WTC11 (cell line): ENCODE data around the gene XPR1. TPM values are rescaled to one million over a fixed set of nuclear protein-coding genes. Genes with fewer than 3 reads are reported as not detected.

Experiments used
- ATAC-seq: fragments of 200-7000 bp; cut with Tn5 transposase; 2 replicates; pipeline ENCODE4 v1.10.0; 2021; ENCODE audit warnings: mild to moderate bottlenecking, moderate library complexity
- CTCF ChIA-PET: fragments of 300-600 bp; sonication (Branson Sonifier 250); formaldehyde crosslinking; loops from one replicate; lab custom pipeline; 2021; ENCODE audit warnings: antibody characterized with exemption; lab: Charles Lee
- POLR2A ChIA-PET: fragments of 350-600 bp; sonication (Branson Sonifier 250); formaldehyde crosslinking; loops from one replicate; lab custom pipeline; 2021; ENCODE audit warnings: antibody characterized with exemption; lab: Charles Lee
- DNase-seq: peaks from one replicate; pipeline ENCODE4 v3.0.0; 2021; ENCODE audit warnings: low spot score
- H3K27ac Mint-ChIP-seq: 2 replicates; pipeline ENCODE4 v1.8.0; 2021; ENCODE audit warnings: mixed read lengths
- H3K27me3 Mint-ChIP-seq: 2 replicates; pipeline ENCODE4 v1.8.0; 2021; ENCODE audit warnings: low read depth, mild to moderate bottlenecking, moderate library complexity, mixed read lengths
- H3K36me3 Mint-ChIP-seq: 2 replicates; pipeline ENCODE4 v1.8.0; 2021; ENCODE audit warnings: mixed read lengths
- H3K4me1 Mint-ChIP-seq: 2 replicates; pipeline ENCODE4 v1.8.0; 2022; ENCODE audit warnings: mixed read lengths
- H3K4me3 Mint-ChIP-seq: 2 replicates; pipeline ENCODE4 v1.8.0; 2021; ENCODE audit warnings: mild to moderate bottlenecking, moderate library complexity, mixed read lengths
- H3K9me3 Mint-ChIP-seq: 2 replicates; pipeline ENCODE4 v1.8.0; 2021; ENCODE audit warnings: mixed read lengths
- AR ChIP-seq: fragments of 250-450 bp; sonication (Bioruptor Pico); IDR thresholded peaks from 2 replicates; pipeline ENCODE4 v1.9.0; 2021; ENCODE audit warnings: mild to moderate bottlenecking
- CDX4 ChIP-seq: fragments of 250-450 bp; sonication (Bioruptor Pico); IDR thresholded peaks from 2 replicates; pipeline ENCODE4 v1.9.0; 2021; ENCODE audit warnings: moderate library complexity, mild to moderate bottlenecking, inconsistent platforms, borderline replicate concordance
- EMX1 ChIP-seq: fragments of 250-450 bp; sonication (Bioruptor Pico); IDR thresholded peaks from 2 replicates; pipeline ENCODE4 v1.8.0; 2021; ENCODE audit warnings: mild to moderate bottlenecking
- FOXJ3 ChIP-seq: sonication (generic); formaldehyde crosslinking; IDR thresholded peaks from 2 replicates; pipeline ENCODE4 v1.9.0; 2021; ENCODE audit warnings: missing genetic modification reagents, mild to moderate bottlenecking, borderline replicate concordance
- FOXP4 ChIP-seq: sonication (generic); formaldehyde crosslinking; IDR thresholded peaks from 2 replicates; pipeline ENCODE4 v1.8.0; 2022; ENCODE audit warnings: mild to moderate bottlenecking, missing genetic modification reagents
- GABPB1 ChIP-seq: sonication (generic); formaldehyde crosslinking; IDR thresholded peaks from 2 replicates; pipeline ENCODE4 v1.8.1; 2023; ENCODE audit warnings: mild to moderate bottlenecking, missing genetic modification reagents
- GTF2I ChIP-seq: fragments of 250-450 bp; sonication (Bioruptor Pico); conservative IDR thresholded peaks from 2 replicates; pipeline ENCODE4 v1.4.0; 2021; ENCODE audit warnings: mild to moderate bottlenecking
- MXD4 ChIP-seq: fragments of 250-450 bp; sonication (Bioruptor Pico); IDR thresholded peaks from 2 replicates; pipeline ENCODE4 v1.8.0; 2021; ENCODE audit warnings: mild to moderate bottlenecking, moderate library complexity, borderline replicate concordance
- NR2C2 ChIP-seq: sonication (generic); formaldehyde crosslinking; IDR thresholded peaks from 2 replicates; pipeline ENCODE4 v1.8.0; 2022; ENCODE audit warnings: mild to moderate bottlenecking, missing genetic modification reagents
- OVOL2 ChIP-seq: fragments of 250-450 bp; sonication (Bioruptor Pico); IDR thresholded peaks from 2 replicates; pipeline ENCODE4 v1.9.0; 2021; ENCODE audit warnings: mild to moderate bottlenecking, borderline replicate concordance
- SOX15 ChIP-seq: fragments of 250-450 bp; sonication (Bioruptor Pico); IDR thresholded peaks from 2 replicates; pipeline ENCODE4 v1.9.0; 2021; ENCODE audit warnings: mild to moderate bottlenecking
- TCF7 ChIP-seq: sonication (generic); formaldehyde crosslinking; IDR thresholded peaks from 2 replicates; pipeline ENCODE4 v1.8.0; 2022; ENCODE audit warnings: mild to moderate bottlenecking, low read depth, missing genetic modification reagents, moderate library complexity
- TEAD4 ChIP-seq: sonication (generic); formaldehyde crosslinking; IDR thresholded peaks from 2 replicates; pipeline ENCODE4 v1.8.0; 2022; ENCODE audit warnings: mild to moderate bottlenecking, missing genetic modification reagents
- USF2 ChIP-seq: sonication (generic); formaldehyde crosslinking; IDR thresholded peaks from 2 replicates; pipeline ENCODE4 v1.8.1; 2023; ENCODE audit warnings: mild to moderate bottlenecking, missing genetic modification reagents, moderate library complexity
- total RNA-seq: library from RNA; stranded (reverse); gene quantifications from 3 replicates; pipeline ENCODE4 v1.2.3, GENCODE V29; 2021
- TF ChIP-seq, protein P1 (sequence below): fragments of 200-600 bp; IDR thresholded peaks from 2 replicates; pipeline ENCODE4 v1.8.0; 2022; ENCODE audit warnings: antibody characterized with exemption
- TF ChIP-seq, protein P2 (sequence below): sonication (generic); formaldehyde crosslinking; IDR thresholded peaks from 2 replicates; pipeline ENCODE4 v1.8.1; 2022; ENCODE audit warnings: mild to moderate bottlenecking, moderate library complexity, missing genetic modification reagents

The XPR1 gene
- total RNA-seq, 1 experiment from 2014 or later, result 34.6 TPM

- TF ChIP-seq FOXP4 (CRISPR knock-in tag), result no peak
- TF ChIP-seq, all 79 proteins: peak for 0
These were observed 61.9 kb downstream of the XPR1 start (continued) for GRCh38 chr1:180693564-180694244.

DNA sequence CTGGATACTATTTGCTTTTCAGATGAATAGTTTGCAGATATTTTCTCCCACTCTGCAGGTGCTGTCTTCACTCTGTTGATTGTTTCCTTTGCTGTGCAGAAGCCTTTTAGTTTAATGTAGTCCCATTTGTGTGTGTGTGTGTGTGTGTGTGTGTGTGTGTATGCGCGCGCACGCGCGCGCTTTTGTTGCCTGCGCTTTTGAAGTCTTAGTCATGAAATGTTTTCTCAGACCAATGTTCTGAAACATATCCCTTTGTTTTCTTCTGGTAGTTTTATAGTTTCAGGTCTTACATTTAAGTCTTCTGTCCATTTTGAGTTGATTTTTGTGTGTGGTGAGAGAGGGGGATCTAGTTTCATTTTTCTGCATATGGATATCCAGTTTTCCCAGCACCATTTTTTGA is 63.5 kb downstream of the XPR1 start:
- Mint-ChIP-seq H3K9me3 (peaks cover 23% of the 10 kb centered on the region), H3K36me3 (peaks cover 19% of the 10 kb centered on the region), H3K27ac (peak overlapping the region; percentile 54; the same call in 1 of the 2 replicates), H3K27me3 (no peaks in the 10 kb centered on the region), H3K4me3 (no peak overlapping the region), H3K4me1 (peaks cover 26% of the 10 kb centered on the region)
- ChIA-PET CTCF (no interaction called here), POLR2A (no interaction called here)
- TF ChIP-seq, protein P1, sequence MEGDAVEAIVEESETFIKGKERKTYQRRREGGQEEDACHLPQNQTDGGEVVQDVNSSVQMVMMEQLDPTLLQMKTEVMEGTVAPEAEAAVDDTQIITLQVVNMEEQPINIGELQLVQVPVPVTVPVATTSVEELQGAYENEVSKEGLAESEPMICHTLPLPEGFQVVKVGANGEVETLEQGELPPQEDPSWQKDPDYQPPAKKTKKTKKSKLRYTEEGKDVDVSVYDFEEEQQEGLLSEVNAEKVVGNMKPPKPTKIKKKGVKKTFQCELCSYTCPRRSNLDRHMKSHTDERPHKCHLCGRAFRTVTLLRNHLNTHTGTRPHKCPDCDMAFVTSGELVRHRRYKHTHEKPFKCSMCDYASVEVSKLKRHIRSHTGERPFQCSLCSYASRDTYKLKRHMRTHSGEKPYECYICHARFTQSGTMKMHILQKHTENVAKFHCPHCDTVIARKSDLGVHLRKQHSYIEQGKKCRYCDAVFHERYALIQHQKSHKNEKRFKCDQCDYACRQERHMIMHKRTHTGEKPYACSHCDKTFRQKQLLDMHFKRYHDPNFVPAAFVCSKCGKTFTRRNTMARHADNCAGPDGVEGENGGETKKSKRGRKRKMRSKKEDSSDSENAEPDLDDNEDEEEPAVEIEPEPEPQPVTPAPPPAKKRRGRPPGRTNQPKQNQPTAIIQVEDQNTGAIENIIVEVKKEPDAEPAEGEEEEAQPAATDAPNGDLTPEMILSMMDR, result no peak
- TF ChIP-seq USF2, result no peak
- no peak for TF ChIP-seq NR2C2 (CRISPR knock-in tag)
- no peak for TF ChIP-seq EMX1
- TF ChIP-seq SOX15 (CRISPR knock-in tag), result no peak
- TF ChIP-seq OVOL2, result no peak
- no peak for TF ChIP-seq FOXJ3 (CRISPR knock-in tag)
- no peak for TF ChIP-seq CDX4 (CRISPR knock-in tag)
- TF ChIP-seq, protein P2, sequence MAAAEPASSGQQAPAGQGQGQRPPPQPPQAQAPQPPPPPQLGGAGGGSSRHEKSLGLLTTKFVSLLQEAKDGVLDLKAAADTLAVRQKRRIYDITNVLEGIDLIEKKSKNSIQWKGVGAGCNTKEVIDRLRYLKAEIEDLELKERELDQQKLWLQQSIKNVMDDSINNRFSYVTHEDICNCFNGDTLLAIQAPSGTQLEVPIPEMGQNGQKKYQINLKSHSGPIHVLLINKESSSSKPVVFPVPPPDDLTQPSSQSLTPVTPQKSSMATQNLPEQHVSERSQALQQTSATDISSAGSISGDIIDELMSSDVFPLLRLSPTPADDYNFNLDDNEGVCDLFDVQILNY, result no peak
- no peak for TF ChIP-seq GTF2I (CRISPR knock-in tag)
- no peak for TF ChIP-seq GABPB1 (CRISPR knock-in tag)
- no peak for TF ChIP-seq MXD4 (CRISPR knock-in tag)
- no peak for TF ChIP-seq AR (CRISPR knock-in tag)
- TF ChIP-seq TCF7, result no peak
- TF ChIP-seq TEAD4 (CRISPR knock-in tag), result no peak
- ATAC-seq (no peak), DNase-seq (no peak)
